Germinal center (tissue), 1 donor: Measurements from ENCODE around the gene GAL3ST1.

Experiments used
- DNase-seq: peaks from one replicate; pipeline ENCODE4 v3.0.0; 2012; ENCODE audit warnings: mixed read lengths, low spot score

Gene GAL3ST1

GRCh38 chr22:30531651-30532608, 42.5 kb downstream of the GAL3ST1 start:
- DNase-seq, result no peak

DNA sequence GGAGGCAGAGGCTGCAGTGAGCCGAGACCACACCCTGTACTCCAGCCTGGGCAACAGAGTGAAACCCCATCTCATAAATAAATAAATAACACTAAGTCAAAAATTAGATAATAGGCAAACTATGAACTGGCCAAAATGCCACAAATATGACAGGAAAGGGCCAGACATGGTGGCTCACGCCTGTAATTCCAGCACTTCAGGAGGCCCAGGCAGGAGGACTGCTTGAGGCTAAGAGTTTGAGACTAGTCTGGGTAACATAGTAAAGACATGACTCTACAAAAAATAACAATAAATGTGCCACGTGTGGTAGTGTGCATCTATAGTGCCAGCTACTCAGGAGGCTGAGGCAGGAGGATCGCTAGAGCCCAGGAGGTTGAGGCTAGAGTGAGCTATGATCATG, 47.8 kb downstream of the GAL3ST1 start:
- DNase-seq, result no peak

DNA sequence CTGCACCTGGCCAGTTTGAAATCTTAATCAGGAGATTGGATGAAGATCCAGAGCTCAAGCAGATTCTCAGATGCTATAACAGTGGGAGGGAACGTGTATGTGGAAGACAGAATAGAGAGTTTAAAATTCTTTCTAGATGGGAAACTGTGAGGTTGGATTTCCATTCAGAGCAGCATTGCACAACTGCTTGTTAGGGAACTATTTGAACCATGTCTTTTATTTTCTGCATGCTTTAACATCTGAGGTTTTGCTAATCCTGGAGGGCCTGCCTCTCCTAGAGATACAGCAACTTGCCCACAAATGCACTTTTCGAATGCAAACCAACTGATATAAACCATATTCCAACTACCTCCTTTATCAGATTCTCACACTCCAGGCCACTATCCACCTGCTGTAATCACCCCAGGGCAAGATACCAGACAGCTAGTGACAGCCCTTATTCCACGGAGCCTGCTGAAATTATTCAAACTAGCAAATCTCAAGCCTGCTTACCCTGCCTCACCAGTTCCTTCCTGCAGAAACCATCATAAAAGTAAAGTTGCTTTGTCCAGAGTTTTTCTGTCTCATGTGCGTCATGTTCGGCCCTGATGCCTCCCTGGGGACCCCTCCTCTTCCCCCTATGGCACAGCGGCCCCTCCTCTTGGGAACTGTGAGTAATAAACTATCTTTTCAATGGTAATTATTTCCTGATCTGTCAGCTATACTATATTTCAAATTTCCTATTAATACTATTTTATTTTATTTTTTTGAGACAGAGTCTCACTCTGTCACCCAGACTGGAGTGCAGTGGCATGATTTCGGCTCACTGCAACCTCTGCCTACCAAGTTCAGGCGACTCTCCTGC, 50.6 kb downstream of the GAL3ST1 start:
- no peak for DNase-seq

- DNase-seq, result no peak
Observed at GRCh38 chr22:30521368-30522156, 52.9 kb downstream of the GAL3ST1 start.

DNA sequence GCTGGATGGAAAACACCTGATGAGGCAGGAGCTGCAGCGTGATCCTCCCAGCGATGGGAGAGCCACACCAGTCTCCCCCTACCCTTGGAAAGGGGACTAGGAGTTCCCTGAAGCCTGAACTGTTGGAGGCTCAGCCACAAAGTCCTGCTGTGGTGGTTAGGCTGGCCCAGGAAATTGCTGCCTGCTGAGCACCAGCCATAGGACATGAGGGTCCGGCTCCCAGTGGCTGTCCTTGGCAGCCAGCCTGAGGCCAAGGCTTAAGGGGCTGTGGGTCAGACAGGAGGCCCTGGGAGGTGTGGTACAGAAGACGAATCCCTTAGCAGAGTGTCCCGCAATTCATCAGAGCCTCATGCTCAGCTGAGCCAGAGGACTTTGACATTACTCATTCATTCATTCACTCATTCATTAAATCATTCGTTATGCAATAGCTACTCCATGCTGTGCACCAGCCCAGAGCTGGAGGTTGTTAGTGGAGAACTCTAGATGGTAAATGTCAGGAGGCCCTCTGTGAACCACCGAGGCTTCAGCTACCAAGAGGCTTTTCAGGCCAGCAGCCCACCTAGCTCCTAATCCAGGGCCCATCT, 54.5 kb downstream of the GAL3ST1 start:
- no peak for DNase-seq

GRCh38 chr22:30516731-30517130, 57.7 kb downstream of the GAL3ST1 start:
- no peak for DNase-seq

DNA sequence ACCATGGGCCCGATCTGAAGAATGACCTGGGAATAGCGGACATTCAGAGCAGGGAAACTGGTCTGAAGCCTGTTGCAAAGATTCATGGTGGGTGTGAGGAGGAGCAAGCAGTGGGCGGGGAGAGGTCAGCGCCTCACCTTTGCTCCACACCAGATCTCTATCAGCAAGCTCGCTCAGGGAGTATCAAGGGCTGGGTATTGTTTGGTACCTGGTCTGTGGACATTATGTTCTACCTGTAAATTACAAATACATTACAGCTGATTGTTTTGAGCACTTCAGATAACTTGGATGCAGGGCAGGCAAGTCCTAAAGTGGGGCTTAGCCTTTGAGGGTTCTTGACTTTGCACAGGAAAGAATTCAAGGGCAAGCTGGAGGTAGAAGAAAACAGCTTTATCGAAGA, 58.2 kb downstream of the GAL3ST1 start:
- no peak for DNase-seq

GRCh38 chr22:30514252-30514651, 60.2 kb downstream of the GAL3ST1 start:
- DNase-seq, result no peak

DNA sequence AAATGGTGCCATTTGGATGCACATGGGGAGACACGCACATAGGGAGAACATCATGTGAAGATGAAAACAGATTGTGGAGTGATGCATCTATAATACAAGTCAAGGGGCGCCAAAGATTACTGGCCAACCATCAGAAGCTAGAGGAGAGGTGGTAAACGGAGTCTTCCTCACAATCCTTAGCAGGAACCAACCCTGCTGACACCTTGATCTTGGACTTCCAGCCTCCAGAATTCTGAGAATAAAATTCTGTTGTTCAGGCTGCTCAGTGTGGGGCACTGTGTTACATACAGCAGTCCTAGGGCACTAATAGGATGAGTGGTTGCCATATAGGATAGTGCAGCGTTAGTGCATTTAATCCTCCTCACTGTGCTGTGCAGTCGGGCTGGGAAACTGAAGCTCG, 61.0 kb downstream of the GAL3ST1 start:
- no peak for DNase-seq

DNA sequence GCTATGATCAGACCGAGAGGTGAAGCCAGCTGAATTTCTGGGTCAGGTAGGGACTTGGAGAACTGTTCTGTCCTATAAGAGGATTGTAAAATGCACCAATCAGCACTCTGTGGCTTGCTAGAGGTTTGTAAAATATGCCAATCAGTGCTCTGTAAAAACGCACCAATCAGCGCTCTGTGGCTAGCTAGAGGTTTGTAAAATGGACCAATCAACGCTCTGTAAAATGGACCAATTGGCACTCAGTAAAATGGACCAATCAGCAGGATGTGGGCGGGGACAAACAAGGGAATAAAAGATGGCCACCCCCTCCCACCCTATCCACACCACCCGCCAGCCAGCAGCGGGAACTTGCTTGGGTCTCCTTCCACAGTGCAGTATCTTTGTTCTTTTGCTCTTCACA, 62.6 kb downstream of the GAL3ST1 start:
- no peak for DNase-seq

DNA sequence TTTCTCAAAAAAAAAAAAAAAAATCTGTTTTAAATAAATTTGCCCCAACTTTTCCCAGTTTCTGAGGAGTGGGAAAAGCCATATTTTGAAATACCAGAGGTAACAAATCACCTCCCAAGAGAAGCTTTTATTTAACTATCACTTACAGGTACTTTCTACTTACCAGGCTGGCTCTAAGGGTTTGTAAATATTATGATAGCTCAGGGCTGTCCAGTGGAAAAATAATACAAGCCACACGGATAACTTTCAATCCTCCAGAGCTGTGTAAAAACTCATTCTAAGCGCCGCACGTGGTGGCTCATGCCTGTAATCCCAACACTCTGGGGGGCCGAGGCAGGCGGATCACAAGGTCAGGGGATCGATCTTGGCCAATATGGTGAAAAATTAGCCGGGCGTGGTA, 63.4 kb downstream of the GAL3ST1 start:
- DNase-seq, result no peak

GRCh38 chr22:30508216-30508615, 66.2 kb downstream of the GAL3ST1 start:
- DNase-seq, result no peak

DNA sequence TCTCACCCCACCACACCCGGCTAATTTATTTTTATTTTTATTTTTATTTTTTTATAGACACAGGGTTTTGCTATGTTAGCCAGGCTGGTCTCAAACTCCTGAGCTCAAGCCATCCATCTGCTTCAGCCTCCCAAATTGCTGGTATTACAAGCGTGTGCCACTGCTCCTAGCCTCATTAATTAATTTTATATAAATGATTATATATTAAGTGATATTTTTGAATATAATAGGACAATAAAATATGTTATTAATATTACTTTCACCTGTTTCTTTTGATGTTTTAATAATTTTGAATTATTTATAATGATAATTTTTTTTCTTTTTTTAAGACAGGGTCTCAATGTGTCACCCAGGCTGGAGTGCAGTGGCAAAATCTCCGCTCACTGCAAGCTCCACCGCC, 66.8 kb downstream of the GAL3ST1 start:
- no peak for DNase-seq

DNA sequence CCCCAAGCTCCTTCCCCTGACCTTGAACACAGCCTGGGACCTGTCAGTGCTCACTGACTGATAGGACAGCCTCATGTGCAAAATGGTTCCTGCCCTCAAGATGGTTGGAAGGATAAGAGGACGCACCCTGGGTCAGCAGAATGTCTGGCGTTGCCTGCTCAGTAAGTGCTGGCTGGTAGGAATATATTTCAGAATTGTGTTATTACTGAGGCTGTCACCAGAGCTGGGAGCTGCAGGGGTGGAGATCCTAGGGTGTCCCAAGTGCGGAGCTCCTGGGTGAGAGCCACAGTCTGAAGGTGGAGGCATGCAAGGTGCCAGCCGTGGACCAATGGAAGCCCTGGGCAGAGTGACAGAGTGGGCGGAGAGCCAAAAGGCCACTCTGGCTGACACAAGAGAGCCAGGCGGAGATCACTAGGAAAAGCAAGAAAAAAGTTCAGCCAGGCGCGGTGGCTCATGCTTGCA, 67.9 kb downstream of the GAL3ST1 start:
- DNase-seq, result no peak
